Duodenal mucosa (tissue), 2 donors: ENCODE data around the gene TDRD1.

ENCODE experiments used
- H3K27ac ChIP-seq: one replicate; pipeline ENCODE4 v1.7.0; 2013; ENCODE audit warnings: low read depth, low read length
- H3K27me3 ChIP-seq, 2 donors: one replicate each; pipeline ENCODE4 v1.7.0; 2013; ENCODE audit warnings: low read length in 2 of 2, control low read depth in 1 of 2; ENCODE audit not compliant: insufficient read depth in 2 of 2, control insufficient read depth in 1 of 2
- H3K36me3 ChIP-seq, 2 donors: one replicate each; pipeline ENCODE4 v1.7.0; 2013; ENCODE audit warnings: low read length in 2 of 2, control low read depth in 1 of 2; ENCODE audit not compliant: insufficient read depth in 2 of 2, control insufficient read depth in 1 of 2
- H3K4me1 ChIP-seq, 2 donors: one replicate each; pipeline ENCODE4 v1.7.0; 2013; ENCODE audit warnings: low read length in 2 of 2, control low read depth in 1 of 2; ENCODE audit not compliant: insufficient read depth in 2 of 2, control insufficient read depth in 1 of 2
- H3K4me3 ChIP-seq, 2 donors: one replicate each; pipeline ENCODE4 v1.7.0; 2013; ENCODE audit warnings: low read length in 2 of 2, low read depth in 1 of 2
- H3K9ac ChIP-seq, 2 donors: one replicate each; pipeline ENCODE4 v1.7.0; 2013; ENCODE audit warnings: low read length in 2 of 2, low read depth in 1 of 2
- H3K9me3 ChIP-seq, 2 donors: one replicate each; pipeline ENCODE4 v1.7.0; 2013; ENCODE audit warnings: low read length in 2 of 2, control low read depth in 1 of 2; ENCODE audit not compliant: control insufficient read depth in 1 of 2

Gene TDRD1

GRCh38 chr10:114256822-114257221 is 77.7 kb downstream of the TDRD1 start:
- Histone ChIP-seq H3K9me3 (no peaks in the 10 kb centered on the region), H3K27ac (no peak overlapping the region), H3K9ac (no peak overlapping the region), H3K27me3 (no peaks in the 10 kb centered on the region), H3K4me3 (no peak overlapping the region), H3K36me3 (no peaks in the 10 kb centered on the region), H3K4me1 (peaks cover 4 to 6% of the 10 kb centered on the region in 2 donors)

GRCh38 chr10:114257498-114257897 is 78.3 kb downstream of the TDRD1 start:
- H3K9me3 ChIP-seq, result no peaks in the 10 kb centered on the region
- no peaks in the 10 kb centered on the region for H3K27me3 ChIP-seq
- H3K27ac ChIP-seq, result no peak overlapping the region
- no peaks in the 10 kb centered on the region for H3K36me3 ChIP-seq
- H3K4me1 ChIP-seq, result peaks cover 4 to 6% of the 10 kb centered on the region in 2 donors
- no peak overlapping the region for H3K4me3 ChIP-seq
- H3K9ac ChIP-seq, result no peak overlapping the region

GRCh38 chr10:114258274-114258840 is 79.2 kb downstream of the TDRD1 start:
- H3K27me3 ChIP-seq, result no peaks in the 10 kb centered on the region
- H3K36me3 ChIP-seq, result no peaks in the 10 kb centered on the region
- no peaks in the 10 kb centered on the region for H3K9me3 ChIP-seq
- H3K9ac ChIP-seq, result no peak overlapping the region
- no peak overlapping the region for H3K4me3 ChIP-seq
- H3K4me1 ChIP-seq, result peaks cover 4 to 6% of the 10 kb centered on the region in 2 donors
- H3K27ac ChIP-seq, result no peak overlapping the region

GRCh38 chr10:114259824-114260223 is 80.7 kb downstream of the TDRD1 start:
- no peak overlapping the region for H3K9ac ChIP-seq
- no peak overlapping the region for H3K4me3 ChIP-seq

GRCh38 chr10:114260366-114260765 is 81.2 kb downstream of the TDRD1 start:
- H3K9me3 ChIP-seq, result no peaks in the 10 kb centered on the region
- H3K36me3 ChIP-seq, result no peaks in the 10 kb centered on the region
- H3K4me3 ChIP-seq, result no peak overlapping the region
- peak overlapping the region; percentile 55 for H3K27ac ChIP-seq
- peaks cover 4 to 6% of the 10 kb centered on the region in 2 donors for H3K4me1 ChIP-seq
- H3K27me3 ChIP-seq, result no peaks in the 10 kb centered on the region
- no peak overlapping the region for H3K9ac ChIP-seq

More at GRCh38 chr10:114259824-114260223, 80.7 kb downstream of the TDRD1 start:
- Histone ChIP-seq H3K36me3 (no peaks in the 10 kb centered on the region), H3K27ac (no peak overlapping the region), H3K27me3 (no peaks in the 10 kb centered on the region), H3K4me1 (peaks cover 4 to 6% of the 10 kb centered on the region in 2 donors), H3K9me3 (no peaks in the 10 kb centered on the region)

- H3K4me1 ChIP-seq, result peaks cover 4 to 6% of the 10 kb centered on the region in 2 donors
- H3K27me3 ChIP-seq, result no peaks in the 10 kb centered on the region
- H3K9ac ChIP-seq, result no peak overlapping the region
- no peaks in the 10 kb centered on the region for H3K9me3 ChIP-seq
- no peak overlapping the region for H3K4me3 ChIP-seq
- H3K27ac ChIP-seq, result no peak overlapping the region
- no peaks in the 10 kb centered on the region for H3K36me3 ChIP-seq
Measured at GRCh38 chr10:114261076-114261475, 81.9 kb downstream of the TDRD1 start.

- no peaks in the 10 kb centered on the region for H3K9me3 ChIP-seq
- no peak overlapping the region for H3K9ac ChIP-seq
- H3K36me3 ChIP-seq, result no peaks in the 10 kb centered on the region
Measured at GRCh38 chr10:114262496-114262895, 83.3 kb downstream of the TDRD1 start.

GRCh38 chr10:114265392-114266053 is 86.4 kb downstream of the TDRD1 start:
- H3K4me1 ChIP-seq, result peaks cover 0 to under 1% of the 10 kb centered on the region in 2 donors
- no peak overlapping the region for H3K4me3 ChIP-seq
- H3K27me3 ChIP-seq, result no peaks in the 10 kb centered on the region
- no peaks in the 10 kb centered on the region for H3K9me3 ChIP-seq
- H3K27ac ChIP-seq, result no peak overlapping the region
- H3K36me3 ChIP-seq, result no peaks in the 10 kb centered on the region
- H3K9ac ChIP-seq, result no peak overlapping the region

More at GRCh38 chr10:114262496-114262895, 83.3 kb downstream of the TDRD1 start:
- Histone ChIP-seq H3K4me3 (no peak overlapping the region), H3K4me1 (peaks cover 2 to 6% of the 10 kb centered on the region in 2 donors), H3K27me3 (no peaks in the 10 kb centered on the region), H3K27ac (no peak overlapping the region)

- H3K36me3 ChIP-seq, result no peaks in the 10 kb centered on the region
- H3K27ac ChIP-seq, result no peak overlapping the region
- H3K27me3 ChIP-seq, result no peaks in the 10 kb centered on the region
- no peak overlapping the region for H3K4me3 ChIP-seq
- no peaks in the 10 kb centered on the region for H3K9me3 ChIP-seq
- peaks cover 0 to 10% of the 10 kb centered on the region in 2 donors for H3K4me1 ChIP-seq
- H3K9ac ChIP-seq, result no peak overlapping the region
Measured at GRCh38 chr10:114266521-114266920, 87.4 kb downstream of the TDRD1 start.

GRCh38 chr10:114271075-114271778 is 92.1 kb downstream of the TDRD1 start:
- no peaks in the 10 kb centered on the region for H3K27me3 ChIP-seq
- no peaks in the 10 kb centered on the region for H3K36me3 ChIP-seq
- no peaks in the 10 kb centered on the region for H3K9me3 ChIP-seq
- H3K9ac ChIP-seq, result no peak overlapping the region
- no peak overlapping the region for H3K4me3 ChIP-seq
- peaks cover 0 to 11% of the 10 kb centered on the region in 2 donors for H3K4me1 ChIP-seq
- H3K27ac ChIP-seq, result no peak overlapping the region
